HG03457 (cell line): ENCODE results near the gene CLEC4C.
"Not testable (repeated sequence)": the region's sequence is repeated elsewhere in the genome, so short reads cannot be mapped to it uniquely, and the experiment has no call there.

Experiments
- ATAC-seq: cut with Tn5 transposase; IDR thresholded peaks from one replicate; pipeline ENCODE4 v1.9.1; 2021; ENCODE audit warnings: moderate number of reproducible peaks; ENCODE audit not compliant: unreplicated experiment

CLEC4C gene, protein sequence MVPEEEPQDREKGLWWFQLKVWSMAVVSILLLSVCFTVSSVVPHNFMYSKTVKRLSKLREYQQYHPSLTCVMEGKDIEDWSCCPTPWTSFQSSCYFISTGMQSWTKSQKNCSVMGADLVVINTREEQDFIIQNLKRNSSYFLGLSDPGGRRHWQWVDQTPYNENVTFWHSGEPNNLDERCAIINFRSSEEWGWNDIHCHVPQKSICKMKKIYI

DNA sequence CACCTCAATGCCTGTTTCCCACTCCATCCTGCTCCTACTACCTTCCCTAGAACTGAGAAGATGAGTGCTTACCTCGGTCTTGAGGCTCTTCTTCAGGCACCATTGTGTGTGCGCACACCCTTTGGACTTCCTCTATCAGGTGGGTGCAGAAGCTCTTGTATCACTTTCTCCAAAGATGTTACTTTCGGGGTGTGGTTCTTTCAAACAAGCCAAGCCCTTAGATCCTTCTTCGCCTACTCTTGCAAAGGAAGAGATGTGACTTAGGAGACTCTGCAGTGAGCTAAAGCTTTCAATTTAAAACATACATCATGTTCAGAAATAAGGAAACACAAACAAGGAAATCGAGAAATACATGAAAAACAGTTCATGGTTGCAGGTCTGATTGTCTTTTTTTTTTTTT lies at the start of gene CLEC4C:
CLEC4C (minus strand) TSS at position 130 of the 400 bp plus-strand sequence; CDS start at position 103, 27 bp downstream.
- no peak for ATAC-seq

DNA sequence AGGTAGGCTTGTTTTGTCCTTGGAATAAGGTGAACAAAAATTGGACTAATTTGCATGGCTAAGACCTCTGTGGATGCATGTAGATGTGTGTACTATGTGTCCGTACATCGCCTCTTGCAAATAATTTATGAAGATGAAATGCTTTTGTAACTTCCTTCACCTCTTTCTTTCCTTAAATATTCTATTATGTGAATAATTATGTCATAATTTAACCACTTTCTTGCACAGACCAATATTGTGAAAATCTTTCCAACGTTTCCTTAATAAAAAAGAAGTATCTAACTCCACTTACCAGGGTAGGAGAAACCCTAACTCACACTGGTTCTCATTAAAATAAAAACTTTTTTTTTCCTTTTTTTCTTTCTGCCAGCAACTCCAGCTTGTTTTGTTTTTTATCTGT lies 46.0 kb upstream of the CLEC4C start:
- ATAC-seq: no peak

DNA sequence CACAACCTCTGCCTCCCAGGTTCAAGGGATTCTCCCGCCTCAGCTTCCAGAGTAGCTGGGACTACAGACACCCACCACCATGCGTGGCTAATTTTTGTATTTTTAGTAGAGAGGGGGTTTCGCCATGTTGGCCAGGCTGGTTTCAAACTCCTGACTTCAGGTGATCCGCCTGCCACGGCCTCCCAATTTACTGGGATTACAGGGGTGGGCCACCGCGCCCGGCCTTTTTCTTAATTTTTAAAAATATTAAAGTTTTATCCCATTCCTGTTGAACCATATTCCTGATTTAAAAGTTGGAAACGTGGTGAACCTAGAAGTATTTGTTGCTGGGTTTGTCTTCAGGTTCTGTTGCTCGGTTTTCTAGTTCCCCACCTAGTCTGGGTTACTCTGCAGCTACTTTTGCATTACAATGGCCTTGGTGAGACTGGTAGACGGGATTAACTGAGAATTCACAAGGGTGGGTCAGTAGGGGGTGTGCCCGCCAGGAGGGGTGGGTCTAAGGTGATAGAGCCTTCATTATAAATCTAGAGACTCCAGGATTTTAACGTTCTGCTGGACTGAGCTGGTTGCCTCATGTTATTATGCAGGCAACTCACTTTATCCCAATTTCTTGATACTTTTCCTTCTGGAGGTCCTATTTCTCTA lies 41.8 kb upstream of the CLEC4C start, which contains the start of gene NANOG:
NANOG (plus strand) TSS at position 519 of the 645 bp plus-strand sequence. CDS start 213 bp downstream, outside the sequence.
- not testable (repeated sequence) for ATAC-seq

DNA sequence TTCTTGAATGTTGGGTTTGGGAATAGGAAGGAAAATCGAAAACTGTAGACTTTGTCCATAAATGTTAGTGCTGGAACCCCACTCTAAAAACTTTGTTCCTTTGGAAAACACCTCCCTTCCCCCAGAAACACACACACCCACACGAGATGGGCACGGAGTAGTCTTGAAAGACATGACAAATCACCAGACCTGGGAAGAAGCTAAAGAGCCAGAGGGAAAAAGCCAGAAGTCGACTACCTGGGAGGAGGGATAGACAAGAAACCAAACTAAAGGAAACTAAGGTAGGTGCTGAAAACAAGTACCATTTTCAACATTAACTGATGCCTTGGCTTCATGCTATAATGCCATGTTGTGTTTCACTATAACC lies 41.1 kb upstream of the CLEC4C start:
- no peak for ATAC-seq

DNA sequence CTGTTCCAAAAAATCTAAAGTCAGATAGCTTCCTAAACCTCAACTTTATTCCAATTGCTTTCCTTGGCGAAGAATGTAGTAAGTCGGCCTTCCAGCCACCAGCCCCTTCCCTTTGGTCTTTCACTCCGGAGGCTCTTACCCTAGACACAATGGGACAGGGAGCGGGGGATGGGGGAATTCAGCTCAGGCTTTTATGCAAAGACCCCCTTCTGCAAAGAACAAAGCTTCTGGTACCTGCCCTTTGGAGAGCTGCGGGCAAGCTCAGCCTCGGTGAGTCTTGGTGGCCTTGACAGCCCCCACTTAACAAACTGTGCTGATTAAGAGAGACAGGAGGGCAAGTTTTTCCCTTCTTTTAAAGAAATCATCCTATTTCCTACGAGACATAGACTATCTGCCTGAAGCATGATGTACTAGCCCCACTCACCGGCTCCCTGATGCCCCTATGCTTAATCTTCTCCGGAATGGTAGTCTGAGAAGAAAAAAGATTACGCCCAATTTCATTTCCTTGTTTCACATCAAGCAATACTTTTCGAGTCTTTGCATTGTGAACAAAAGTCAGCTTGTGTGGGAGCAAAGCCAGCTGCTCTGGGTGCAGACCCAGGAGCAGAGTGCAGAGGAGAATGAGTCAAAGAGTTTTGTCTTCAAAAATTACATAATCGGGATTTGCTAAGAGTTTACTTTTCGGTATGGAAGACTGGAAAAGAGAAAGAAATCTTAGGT lies 40.6 kb upstream of the CLEC4C start:
- no peak for ATAC-seq

DNA sequence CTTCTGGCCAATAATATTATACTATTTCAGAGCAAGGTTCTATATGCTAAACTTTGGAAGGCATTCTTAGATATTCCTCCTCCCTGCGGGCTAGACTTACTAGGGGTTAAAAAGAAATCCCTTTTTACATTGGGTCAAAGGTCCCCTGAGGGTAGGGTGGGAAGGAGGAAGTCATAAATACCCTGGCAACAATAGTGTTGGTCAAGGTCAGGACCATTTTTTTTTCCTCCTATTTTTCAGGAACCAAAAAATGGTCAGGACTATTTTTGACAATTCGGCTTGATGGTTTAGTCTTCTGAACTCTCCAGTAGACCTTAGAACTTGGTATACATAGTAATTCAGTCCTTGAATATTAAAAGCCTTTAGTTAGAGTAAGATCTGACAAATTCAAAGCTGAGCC lies 37.5 kb upstream of the CLEC4C start:
- ATAC-seq: no peak

DNA sequence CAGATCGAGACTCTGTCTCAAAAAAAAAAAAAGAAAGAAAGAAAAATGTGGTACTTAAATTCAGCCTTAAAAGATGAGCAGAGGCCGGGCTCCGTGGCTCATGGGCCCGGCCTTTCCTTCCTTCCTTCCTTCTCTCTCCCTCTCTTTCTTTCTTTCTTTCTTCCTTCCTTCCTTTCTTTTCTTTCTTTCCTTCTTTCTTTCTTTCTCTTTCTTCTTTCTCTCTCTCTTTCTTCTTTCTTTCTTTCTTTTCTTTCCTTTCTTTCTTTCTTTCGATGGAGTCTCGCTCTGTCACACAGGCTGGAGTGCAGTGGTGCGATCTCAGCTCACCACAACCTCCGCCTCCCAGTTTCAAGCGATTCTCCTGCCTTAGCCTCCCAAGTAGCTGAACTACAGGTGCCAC lies 36.3 kb upstream of the CLEC4C start:
- ATAC-seq: not testable (repeated sequence)

DNA sequence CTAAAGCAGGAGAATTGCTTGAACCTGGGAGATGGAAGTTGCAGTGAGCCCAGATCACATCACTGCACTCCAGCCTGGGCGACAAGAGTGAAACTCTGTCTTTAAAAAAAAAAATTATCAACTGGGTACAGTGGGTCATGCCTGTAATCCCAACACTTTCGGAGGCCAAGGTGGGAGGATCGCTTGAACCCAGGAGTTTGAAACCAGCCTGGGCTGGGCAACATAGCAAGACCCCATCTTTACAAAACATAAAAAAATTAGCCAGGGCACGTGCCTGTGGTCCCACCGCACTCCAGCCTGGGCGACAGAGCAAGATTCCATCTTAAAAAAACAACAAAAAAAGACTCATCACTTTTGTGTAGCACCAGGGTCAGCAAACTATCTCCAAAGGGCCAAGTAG lies 34.9 kb upstream of the CLEC4C start:
- no peak for ATAC-seq

DNA sequence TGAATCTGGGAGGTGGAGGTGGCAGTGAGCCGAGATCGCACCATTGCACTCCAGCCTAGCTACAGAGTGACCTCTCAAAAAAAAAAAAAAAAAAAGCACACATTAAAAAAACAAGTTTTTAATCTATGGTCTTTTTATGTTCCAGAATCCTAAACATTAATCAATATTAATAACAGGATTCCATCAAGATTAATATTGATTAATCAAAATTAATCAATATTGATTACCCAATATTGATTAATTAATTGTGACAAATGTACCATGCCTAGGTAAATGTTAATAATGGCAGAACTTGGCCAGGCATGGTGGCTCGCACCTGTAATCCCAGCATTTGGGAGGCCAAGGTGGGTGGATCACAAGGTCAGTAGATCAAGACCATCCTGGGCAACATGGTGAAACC lies 34.1 kb upstream of the CLEC4C start:
- no peak for ATAC-seq

DNA sequence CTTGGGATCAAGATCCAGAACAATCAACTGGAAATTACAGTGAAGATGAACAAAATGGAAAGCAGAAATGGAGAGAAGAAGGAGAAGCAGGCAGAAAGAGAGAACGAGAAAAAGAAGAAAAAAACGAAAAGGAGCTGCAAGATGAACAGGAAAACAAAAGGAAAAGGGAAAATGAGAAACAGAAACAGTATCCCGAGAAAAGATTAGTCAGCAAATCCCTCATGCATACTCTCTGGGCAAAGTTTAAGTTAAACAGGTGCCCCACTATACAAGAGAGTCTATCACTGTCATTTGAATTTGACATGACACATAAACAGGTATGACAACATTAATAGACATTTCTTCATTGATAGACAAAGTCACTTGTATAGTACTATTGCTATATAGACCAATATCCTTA lies 22.8 kb upstream of the CLEC4C start:
- no peak for ATAC-seq

DNA sequence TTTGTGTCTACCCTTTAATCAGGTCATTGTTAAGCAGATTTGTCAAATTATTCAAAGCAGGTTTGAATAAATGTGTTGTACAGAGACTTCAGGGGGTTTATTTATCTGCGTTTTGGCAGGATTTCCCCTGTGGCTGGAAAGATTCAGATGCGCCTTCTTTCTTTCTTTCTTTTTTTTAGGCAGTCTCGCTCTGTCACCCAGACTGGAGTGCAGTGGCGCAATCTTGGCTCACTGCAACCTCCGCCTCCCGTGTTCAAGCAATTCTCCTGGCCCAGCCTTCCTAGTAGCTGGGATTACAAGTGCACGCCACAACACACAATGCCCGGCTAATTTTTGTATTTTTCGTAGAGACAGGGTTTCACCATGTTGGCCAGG lies 11.6 kb upstream of the CLEC4C start:
- no peak for ATAC-seq

DNA sequence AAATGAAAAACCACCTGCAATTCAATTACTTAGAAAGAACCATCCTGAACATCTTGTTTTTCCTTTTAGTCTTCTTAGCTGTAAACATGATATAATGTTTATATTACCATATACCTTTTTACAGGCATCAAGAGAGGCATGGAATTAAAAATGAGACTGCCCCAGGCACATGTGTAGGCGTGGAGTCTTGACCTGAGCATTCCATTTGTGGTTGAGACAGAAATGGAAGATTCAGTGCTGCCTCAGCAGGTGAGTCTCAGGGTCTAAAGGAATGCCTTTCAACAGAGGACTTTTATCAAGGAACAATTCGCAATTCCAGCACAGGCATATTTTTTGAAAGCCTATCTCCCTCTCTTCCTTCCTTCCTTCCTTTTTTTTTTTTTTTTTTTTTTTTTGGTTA lies 9.8 kb upstream of the CLEC4C start:
- ATAC-seq: no peak

DNA sequence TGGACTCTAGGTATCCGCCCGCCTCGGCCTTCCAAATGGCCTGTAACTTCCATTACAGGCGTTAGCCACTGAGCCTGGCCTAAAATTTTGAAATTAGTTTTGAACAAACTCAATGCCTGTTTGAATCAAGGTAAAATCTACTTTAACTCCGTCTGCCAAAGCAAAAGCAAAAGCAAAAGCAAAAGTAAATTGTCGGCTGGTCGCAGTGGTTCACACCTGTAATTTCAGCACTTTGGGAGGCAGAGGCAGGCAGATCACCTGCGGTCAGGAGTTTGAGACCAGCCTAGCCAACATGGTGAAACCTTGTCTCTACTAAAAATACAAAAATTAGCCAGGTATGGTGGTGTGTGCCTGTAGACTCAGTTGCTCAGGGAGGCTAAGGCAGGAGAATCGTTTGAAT lies 8.5 kb upstream of the CLEC4C start:
- not testable (repeated sequence) for ATAC-seq

DNA sequence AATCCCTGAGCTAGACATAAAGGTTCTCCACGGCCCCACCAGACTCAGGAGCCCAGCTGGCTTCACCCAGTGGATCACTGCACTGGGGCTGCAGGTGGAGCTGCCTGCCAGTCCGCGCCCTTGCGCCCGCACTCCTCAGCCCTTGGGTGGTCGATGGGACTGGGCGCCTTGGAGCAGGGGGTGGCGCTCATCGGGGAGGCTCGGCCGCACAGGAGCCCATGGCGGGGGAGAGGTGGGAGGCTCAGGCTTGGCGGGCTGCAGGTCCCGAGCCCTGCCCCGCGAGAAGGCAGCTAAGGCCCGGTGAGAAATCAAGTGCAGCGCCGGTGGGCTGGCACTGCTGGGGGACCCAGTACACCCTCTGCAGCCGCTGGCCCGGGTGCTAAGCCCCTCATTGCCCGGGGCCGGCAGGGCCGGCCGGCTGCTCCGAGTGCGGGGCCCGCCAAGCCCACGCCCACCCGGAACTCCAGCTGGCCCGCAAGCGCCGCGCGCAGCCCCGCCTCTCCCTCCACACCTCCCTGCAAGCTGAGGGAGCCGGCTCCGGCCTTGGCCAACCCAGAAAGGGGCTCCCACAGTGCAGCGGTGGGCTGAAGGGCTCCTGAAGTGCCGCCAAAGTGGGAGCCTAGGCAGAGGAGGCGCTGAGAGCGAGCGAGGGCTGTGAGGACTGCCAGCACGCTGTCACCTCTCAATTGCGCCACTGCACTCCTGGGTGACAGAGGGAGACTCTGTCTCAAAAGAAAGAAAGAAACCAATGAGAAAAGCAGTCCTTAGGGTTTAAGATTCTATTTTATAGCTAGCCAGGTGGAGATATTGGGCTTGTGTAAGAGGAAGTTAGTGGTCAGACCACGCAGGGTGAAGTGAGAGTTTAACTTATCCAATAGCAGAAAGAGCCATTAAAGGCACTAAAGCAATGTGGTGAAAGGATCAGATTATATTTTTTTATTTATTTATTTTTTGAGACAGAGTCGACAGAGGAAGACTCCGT lies 5.1 kb upstream of the CLEC4C start:
- ATAC-seq: not testable (repeated sequence)

DNA sequence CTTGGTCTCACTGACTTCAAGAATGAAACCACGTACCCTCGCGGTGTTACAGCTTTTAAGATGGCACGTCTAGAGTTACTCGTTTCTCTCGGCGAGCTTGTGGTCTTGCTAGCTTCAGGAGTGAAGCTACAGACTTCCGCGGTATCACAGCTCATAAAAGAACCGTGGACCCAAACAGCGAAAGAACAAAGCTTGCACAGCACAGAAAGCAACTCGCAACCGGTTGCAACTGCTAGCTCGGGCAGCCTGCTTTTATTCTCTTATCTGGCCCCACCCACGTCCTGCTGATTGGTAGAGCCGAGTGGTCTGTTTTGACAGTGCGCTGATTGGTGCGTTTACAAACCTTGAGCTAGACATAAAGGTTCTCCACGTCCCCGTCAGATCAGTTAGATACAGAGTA lies 4.2 kb upstream of the CLEC4C start:
- no peak for ATAC-seq

DNA sequence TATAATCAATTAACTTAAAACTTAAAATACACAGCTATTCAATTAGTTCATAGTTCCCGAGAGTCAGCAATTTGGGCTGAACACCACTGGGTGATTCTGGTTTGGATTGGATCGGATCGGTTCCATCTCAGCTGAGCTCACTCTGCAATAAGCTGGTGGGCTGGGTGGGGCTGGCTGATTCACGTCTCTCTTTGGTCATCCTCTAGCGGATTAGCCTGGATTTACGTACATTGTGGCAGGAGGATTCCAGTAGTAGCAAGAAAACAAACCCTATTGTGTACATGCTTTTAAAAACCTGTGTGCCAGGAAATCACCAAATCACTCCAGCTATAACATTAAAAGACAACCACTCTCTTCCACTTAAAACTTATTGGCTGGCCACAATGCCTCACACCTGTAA lies 3.2 kb upstream of the CLEC4C start:
- no peak for ATAC-seq

DNA sequence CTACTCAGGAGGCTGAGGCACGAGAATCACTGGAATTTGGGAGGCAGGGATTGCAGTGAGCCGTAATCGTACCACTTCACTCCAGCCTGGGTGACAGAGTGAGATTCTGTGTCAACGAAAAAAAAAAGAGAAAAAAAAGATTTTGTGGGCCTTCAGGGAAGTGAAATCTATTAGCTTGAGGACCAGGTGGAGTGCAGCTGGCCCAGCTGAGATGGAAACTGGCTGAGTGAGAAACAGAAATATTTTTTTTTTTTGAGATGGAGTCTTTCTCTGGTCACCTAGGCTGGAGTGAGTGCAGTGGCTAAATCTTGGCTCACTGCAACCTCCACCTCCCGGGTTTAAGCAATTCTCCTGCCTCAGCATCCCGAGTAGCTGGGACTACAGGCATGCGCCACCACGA lies 2.3 kb upstream of the CLEC4C start:
- no peak for ATAC-seq

DNA sequence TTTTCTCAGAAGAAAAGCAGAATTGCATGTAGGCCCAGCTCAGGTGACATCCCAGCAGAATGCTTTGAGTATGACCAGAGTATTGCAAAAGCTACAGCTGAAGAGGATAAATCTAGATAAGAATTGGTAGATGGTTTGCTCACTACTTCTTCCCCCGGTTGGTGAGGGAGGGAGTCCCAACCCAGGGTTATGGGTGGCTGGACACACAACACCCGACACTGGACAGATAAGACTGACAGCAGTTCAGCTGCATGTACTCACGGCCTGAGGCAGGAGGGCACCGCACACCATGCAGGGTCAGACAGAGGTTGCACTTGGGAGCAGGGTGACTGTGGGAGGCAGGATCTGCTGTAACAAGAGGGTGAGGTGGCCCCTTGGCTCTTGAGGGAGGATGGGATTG lies 1.7 kb upstream of the CLEC4C start:
- ATAC-seq: no peak

DNA sequence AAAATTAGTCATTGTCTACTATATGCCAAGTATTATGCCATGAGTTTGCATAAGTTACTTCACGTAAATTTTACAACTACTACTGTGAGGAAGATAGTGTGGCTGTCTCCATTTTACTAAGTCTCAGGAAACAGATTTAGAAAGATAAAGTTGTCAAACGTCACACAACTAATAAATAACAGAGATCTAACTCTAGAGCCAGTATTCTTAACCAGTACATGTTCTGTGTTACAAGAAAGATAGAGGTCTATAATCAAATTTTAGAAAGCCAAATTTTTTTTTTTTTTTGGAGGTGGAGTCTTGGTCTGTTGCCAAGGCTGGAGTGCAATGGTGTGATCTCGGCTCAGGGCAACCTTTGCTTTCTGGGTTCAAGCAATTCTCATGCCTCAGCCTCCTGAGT lies 14.2 kb downstream of the CLEC4C start:
- ATAC-seq: no peak

DNA sequence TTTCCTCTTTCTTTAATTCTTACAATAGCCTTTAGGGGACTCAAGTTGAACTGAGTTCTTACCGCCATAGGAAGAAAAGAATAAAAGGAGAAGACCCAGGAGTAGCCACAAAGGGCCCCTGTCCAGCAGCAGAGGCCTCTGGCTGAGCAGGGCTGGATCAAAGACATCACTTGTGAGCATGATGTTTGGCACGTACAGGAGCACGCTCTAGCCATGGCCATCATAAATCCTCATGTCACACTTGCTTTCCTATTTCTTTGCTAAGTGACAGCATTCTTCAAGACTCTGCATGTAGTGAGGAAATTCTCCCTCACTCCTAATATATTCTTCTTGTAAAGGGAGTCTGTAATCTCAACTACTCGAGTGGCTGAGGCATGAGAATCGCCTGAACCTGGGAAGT lies 15.7 kb downstream of the CLEC4C start:
- no peak for ATAC-seq

DNA sequence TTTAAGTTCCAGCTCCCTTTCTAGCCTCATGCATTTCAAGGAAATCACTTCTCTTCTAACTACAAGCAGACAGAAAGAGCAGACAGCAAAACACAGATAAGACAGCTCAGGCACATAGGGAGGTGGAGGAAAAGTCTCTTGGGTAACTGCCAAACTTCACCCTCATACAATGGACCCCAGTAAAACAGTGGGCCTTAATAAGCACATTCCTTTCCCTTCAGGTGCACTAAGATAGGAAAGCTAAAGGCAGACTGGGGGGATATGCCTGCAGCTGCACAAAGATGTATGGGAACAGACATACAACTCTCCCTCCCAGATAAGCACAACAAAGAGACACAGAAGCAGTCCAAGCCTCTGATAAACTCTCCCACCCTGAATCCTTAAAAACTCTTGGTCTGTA lies 16.2 kb downstream of the CLEC4C start:
- not testable (repeated sequence) for ATAC-seq
